ENCODE measurements around the gene KSR1.
"Not testable (repeated sequence)": the region's sequence is repeated elsewhere in the genome, so short reads cannot be mapped to it uniquely, and the experiment has no call there.

Gene KSR1

GRCh38 chr17:27669850-27670249 lies 213.6 kb downstream of the KSR1 start:
- no peak for DNase-seq

GRCh38 chr17:27670791-27671590 lies 214.7 kb downstream of the KSR1 start:
- DNase-seq = no peak

GRCh38 chr17:27671591-27671910 lies 215.3 kb downstream of the KSR1 start:
- DNase-seq = no peak

- not testable (repeated sequence) for DNase-seq
These were observed 215.8 kb downstream of the KSR1 start for GRCh38 chr17:27671977-27672480.

- no peak for DNase-seq
These were observed 218.1 kb downstream of the KSR1 start for GRCh38 chr17:27674335-27674734.
